OCI-LY7 (cell line): ENCODE results near the gene NECAB2.

Experiments
- EZH2phosphoT487 ChIP-seq: fragments of 200-600 bp; sonication (generic); IDR thresholded peaks from 2 replicates; pipeline ENCODE4 v1.6.1; 2018; ENCODE audit warnings: low read depth, borderline replicate concordance, mild to moderate bottlenecking, mixed run types, antibody characterized with exemption, low read length, moderate library complexity, mixed read lengths
- TF ChIP-seq, protein P1 (sequence below): fragments of 200-600 bp; sonication (generic); conservative IDR thresholded peaks from 2 replicates; pipeline ENCODE4 v1.5.1; 2014; ENCODE audit warnings: mild to moderate bottlenecking, antibody characterized with exemption, low read length, moderate library complexity, mixed read lengths

DNA sequence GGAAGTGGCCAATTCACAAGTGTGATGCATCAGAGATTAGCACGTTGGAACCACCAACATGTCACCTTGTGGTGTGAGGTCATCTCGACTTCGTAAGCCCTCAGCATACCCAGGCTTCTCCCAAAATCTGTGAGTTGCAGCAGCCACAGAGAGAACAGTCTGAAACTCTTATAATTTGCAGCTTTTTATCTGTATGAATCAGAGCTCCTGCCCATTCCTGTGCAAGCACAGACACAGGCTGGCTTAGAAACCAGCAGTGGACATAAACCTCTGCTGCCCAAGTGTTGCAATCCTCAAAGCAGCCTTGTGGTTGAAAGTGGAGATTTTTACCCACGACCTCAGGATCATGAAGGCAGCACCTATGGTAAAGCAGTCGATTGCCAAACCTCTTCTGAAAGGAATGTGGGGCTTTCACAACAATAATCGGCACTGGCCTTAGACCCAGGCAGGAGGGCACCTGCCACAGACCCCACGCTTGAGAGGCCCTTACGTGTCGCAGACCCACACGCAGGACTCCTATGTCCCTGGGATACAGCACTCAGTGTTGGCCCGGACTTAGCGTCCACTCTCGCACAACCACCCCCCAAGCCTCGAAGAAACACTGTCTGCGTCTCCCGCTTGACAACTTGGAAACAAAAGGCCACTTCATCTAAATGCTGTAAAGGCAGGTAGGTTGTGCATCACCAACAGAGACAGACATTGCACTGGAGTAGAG lies 39.5 kb upstream of the NECAB2 start:
- TF ChIP-seq, protein P1, sequence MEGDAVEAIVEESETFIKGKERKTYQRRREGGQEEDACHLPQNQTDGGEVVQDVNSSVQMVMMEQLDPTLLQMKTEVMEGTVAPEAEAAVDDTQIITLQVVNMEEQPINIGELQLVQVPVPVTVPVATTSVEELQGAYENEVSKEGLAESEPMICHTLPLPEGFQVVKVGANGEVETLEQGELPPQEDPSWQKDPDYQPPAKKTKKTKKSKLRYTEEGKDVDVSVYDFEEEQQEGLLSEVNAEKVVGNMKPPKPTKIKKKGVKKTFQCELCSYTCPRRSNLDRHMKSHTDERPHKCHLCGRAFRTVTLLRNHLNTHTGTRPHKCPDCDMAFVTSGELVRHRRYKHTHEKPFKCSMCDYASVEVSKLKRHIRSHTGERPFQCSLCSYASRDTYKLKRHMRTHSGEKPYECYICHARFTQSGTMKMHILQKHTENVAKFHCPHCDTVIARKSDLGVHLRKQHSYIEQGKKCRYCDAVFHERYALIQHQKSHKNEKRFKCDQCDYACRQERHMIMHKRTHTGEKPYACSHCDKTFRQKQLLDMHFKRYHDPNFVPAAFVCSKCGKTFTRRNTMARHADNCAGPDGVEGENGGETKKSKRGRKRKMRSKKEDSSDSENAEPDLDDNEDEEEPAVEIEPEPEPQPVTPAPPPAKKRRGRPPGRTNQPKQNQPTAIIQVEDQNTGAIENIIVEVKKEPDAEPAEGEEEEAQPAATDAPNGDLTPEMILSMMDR = no peak
- TF ChIP-seq EZH2phosphoT487 = no peak
